ENCODE measurements around the gene ACTA1.

GRCh38 chr1:229408458-229409037 lies 25.3 kb downstream of the ACTA1 start:
- TF ChIP-seq POLR2A (IDR thresholded peaks at IDR 0.05) (no peak), CTCF (IDR thresholded peaks at IDR 0.05) (no peak), POLR2AphosphoS5 (IDR thresholded peaks at IDR 0.05) (no peak)
